HG03520 (cell line): Measurements from ENCODE around the gene GSE1.

Experiments used
- ATAC-seq: cut with Tn5 transposase; IDR thresholded peaks from one replicate; pipeline ENCODE4 v1.9.1; 2021; ENCODE audit warnings: mild to moderate bottlenecking, moderate library complexity; ENCODE audit not compliant: unreplicated experiment

The GSE1 gene

DNA sequence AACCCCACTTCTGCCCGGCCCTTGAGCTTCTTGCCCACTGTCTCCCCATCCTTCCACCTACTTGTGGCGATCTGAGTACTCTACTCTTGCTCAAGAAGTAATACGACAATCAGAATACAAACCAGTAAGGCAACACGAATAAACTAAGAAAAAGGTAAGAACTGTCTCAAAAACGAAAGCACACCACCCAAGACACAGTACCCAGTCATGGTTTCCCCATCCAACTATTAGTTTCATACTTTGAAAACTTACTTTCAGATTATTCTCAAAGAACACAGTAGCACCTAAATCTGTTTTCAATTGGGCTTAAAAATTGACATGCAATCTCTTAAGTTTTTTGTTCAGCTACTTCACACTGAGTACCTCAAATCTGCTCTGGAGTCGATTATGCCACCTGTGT lies 61.7 kb downstream of the GSE1 start:
- no peak for ATAC-seq

DNA sequence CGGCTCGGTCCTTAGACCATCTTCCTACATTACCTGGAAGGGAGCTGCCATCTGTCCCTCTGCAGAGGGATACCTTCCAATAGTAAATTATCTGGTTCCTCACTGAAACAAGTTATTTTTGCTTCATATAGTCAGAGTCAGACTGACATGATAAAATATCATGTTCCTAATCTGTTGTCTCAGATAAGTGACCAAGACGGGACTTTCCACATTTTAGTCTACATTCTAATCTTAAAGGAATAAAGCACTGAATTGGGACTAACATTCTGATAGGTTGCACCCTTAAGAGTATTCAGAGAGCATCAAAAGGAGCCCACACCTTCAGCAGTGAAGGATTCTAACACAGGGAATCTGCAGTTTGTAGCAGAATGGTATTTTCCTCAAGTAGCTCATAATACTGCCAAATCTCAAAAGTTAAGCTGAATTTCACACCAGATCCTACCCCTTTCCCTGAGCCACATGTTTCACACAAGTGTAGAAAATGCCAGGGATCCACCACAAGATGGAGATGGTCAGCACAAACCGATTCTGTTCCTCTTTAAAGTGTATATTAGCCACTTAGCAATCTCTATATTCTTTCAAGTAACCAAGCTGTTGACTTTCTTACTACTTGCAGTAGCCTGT lies 62.2 kb downstream of the GSE1 start:
- ATAC-seq: no peak

DNA sequence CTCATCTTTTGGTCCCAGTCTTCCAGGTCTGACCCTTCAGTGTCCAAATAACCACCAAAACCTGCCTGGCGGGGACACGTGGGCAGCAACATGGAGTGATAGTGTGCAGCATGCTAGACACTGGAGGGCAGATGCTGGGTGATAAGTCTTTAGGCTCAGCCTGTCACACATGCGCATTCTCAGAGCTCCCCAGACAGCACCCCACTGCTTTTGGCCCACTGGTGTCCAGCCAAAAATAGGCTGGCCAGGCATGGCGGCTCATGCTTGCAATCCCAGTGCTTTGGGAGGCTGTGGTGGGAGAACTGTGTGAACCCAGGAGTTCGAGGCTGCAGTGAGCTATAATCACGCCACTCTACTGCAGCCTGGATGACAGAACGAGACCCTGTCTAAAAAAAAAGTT lies 63.3 kb downstream of the GSE1 start:
- ATAC-seq: no peak

DNA sequence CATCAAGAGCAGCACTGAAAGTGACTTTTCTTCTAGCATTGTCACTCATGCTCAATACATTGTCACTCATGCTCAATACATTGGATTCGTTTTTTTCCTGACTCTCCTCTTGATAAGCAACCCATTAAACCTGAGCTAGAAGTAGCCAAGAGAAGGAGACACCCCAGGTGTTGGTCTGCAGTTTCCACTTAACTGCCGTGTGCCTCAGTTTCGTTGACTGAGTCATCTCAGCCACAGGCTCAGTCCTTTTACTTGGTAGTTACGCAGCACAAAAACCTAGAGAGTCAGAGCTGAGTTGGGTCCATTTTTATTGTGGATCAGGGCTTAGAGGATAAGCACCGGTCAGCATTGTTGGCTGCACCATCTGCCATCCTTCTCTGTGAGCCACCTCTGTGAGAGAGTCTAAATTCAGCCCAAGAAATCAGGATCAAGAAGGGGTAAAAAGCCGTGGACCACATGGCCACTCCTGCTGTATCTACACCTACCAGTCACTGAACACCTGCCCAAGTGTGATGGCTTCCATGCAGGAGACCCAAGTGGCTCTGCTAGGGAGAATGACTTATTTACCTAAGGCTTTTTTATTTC lies 64.4 kb downstream of the GSE1 start:
- no peak for ATAC-seq

DNA sequence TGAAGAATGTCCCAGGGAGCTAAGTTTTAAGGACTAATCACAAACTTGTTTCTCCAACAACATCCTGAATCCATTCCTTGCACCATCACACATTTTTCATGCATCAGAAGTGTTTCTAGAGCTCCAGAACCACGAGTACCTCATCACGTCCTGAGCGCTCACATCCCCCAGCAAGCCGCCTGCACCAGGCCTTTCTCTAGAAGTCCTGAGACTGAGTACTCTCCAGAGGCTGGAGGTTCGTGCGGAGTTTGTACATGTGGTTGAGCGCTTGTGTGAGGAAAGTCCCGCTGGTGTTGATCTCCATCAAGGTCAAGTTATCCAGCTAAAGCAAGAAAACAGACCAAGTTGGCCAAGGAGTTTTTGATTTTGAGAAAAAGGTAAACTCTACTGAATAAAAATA lies 64.9 kb downstream of the GSE1 start:
- no peak for ATAC-seq

DNA sequence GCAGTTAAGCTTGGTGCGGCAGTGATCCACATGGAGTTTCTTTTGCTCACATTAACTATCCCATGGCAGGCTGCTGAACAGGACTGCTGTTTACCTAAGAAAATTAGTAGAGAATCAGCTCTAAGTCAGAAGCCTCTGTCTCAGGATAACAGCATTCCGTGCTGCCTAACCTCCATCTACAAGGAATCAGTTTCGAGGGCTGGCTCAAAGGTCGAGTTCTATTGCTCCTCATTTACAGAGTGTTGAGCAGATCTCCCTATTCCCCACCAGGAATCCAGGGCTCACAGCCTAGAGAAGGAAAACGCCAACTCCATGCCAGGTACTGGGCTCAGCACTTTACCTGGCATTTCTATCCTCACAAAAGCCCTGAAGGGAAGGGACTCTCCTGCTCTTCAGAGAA lies 65.7 kb downstream of the GSE1 start:
- no peak for ATAC-seq

DNA sequence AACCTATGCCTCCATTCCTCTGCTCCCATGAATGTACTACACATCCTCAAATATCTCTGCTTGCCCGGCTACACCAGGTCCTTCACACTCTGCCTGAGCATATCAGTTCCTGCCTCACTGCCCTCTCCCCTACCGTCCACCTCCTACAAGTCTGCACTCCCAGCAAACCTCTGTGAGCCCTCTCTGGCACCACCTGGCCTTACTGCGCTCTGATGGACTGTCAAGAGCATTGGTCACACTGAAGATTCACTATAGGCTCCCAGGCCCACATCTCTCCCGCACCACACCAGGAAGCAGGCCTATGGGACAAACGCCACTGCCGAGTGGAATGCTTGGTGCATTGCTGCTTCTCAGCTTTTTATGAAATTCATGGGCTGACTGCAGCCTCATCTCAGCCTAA lies 66.7 kb downstream of the GSE1 start:
- ATAC-seq: no peak

DNA sequence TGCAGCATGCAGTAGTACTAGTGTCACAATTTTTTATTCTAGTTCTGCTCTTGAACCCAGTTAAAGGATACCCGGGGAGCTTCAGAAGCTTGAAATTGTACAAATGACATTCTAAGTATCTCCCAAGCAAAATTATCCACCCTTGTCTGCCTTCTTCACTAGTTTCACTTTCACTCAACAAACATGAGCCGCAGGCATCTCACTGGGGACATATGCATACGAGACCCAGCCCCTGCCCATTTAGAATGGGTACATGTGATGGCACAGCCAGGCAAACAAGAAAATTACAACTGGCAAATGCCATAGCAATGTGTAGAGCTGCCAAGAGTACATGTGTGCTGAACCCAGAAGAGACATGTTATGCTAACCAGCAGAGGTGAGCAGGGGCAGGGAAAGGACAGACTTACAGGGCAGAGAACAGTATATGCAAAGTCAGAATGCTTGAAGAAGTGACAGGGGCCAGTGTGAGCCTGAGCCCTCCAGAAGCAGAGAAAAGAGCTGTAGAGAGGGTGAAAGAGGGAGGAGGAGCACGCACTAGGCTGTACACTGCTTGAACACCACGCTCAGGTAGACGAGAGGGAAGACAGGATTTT lies 67.3 kb downstream of the GSE1 start:
- no peak for ATAC-seq

DNA sequence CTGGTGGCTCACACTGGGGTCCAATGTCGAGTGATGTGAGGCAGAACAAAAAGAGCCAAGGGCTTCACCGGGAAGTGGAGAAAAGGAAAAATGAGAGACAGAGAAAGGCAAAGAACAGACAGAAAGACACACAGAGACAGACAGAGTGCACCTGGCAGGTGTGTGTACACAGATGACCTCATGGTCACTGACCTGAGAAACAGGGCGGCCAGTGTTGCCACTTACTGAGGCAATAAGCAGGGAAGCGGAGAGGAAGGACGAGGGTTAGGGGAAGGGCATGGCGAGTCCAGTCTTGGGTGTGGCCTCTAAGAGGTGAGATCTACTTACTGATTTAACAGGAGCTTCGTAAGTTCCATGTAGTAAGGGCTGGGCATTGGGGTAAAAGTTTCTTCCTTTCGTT lies 68.1 kb downstream of the GSE1 start:
- ATAC-seq: no peak

DNA sequence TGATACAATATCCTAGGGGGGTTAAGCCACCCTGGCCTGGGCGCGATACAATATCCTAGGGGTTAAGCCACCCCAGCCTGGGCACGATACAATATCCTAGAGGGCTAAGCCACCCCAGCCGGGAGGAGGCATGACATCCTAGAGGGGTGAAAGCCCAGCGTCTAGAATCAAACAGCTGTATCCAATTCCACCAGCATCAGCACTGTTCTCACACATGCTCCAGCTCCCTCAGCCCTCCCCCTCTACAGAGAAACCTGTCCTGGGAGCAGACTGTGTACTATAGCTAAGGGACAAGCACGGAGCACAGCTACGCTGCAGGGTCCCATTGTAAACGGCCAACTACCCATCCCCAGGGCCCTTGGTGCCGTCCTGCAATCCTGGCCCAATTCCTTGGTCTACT lies 69.4 kb downstream of the GSE1 start:
- no peak for ATAC-seq

DNA sequence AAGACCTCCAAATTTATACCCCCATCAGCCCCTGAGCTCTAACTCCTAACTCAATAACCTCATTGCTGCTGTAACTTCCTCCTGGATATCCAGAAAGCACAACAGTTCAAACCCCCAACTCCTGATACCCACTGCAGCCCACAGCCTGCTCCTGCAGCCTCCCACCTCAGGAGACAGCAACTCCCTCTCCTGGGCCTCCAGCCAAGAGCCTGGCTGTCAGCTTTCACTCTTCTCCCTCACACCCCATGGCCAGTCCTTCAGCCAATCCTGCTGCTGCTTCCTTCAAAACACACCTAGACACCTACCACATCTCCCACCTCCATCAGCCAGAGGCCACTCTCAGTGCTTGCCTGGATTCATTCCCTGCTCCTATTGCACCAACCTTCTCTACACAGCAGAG lies 70.2 kb downstream of the GSE1 start:
- no peak for ATAC-seq

DNA sequence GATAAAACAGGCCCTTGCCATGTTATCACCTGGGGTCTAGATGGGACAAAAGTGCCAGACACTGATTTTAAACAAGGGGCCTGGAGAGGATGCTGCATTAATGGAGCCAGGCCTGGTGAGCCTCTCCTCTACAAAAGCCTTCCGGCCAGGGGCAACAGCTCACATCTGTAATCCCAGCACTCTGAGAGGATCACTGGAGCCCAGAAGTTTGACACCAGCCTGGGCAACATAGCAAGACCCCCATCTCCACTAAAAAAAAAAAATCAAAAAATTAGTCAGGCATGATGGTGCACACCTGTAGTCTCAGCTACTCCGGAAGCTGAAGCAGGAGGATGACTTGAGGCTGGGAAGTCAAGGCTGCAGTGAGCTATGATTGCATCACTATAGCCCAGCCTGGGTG lies 72.1 kb downstream of the GSE1 start:
- no peak for ATAC-seq

DNA sequence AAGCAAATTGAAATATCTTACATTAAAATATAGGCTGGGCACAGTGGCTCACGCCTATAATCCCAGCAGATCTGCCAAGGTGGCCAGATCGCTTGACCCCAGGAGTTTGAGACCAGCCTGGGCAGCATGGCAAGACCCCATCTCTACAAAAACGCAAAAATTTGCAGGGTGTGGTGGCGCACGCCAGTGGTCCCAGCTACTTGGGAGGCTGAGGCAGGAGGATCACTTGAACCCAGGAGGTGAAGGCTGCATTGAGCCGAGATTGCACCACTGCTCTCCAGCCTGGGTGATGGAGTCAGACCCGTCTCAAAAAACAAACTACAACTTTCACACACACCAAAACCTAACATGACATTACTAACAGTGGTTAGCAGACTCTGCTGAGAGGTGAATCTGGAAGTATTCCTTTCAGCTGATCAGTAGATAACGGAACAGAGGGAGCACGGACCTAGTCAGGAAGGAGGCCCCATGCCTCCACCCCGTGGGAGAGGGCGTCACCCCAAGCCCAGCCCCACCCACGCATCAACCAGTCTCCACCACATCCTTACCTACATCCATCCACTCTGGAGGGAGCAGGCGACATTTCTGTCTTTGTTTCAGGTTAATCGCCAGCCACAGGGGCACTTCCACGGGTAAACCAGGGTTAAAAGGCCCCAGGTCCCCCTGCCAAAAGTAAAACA lies 73.9 kb downstream of the GSE1 start:
- ATAC-seq: no peak

DNA sequence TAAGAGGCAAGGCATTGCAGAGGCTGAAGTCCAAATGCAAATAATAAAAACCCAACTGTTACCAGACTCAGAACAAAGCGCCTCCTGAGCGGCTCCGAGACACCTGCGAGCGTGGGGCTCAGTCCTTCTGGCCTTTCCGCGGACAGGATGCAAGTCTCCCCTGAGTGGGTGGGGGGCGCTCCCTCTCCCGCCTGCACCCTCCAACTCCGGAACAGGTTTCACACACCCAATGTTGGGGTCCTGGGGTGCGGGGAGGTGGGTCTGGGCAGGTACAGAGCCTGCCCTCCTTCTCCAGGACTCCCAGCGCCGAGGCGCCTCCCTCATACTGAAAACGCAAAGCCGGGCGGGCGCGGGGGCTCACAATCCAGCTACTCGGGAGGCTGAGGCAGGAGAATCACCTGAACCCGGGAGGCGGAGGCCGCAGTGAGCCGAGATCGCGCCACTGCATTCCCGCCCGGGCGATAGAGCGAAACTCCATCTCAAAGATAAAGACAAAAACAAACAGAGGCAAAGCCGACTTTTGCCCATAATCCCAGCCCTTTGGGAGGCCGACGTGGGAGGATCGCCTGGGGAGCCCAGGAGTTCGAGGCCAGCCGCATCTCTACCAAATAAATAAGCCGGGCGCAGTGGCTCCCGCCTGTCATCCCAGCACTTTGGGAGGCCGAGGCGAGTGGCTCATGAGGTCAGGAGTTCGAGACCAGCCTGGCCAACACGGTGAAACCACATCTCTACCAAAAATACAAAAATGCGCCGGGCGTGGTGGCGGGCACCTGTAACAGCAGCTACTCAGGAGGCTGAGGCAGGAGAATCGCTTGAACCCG lies 74.7 kb downstream of the GSE1 start:
- ATAC-seq: no peak

DNA sequence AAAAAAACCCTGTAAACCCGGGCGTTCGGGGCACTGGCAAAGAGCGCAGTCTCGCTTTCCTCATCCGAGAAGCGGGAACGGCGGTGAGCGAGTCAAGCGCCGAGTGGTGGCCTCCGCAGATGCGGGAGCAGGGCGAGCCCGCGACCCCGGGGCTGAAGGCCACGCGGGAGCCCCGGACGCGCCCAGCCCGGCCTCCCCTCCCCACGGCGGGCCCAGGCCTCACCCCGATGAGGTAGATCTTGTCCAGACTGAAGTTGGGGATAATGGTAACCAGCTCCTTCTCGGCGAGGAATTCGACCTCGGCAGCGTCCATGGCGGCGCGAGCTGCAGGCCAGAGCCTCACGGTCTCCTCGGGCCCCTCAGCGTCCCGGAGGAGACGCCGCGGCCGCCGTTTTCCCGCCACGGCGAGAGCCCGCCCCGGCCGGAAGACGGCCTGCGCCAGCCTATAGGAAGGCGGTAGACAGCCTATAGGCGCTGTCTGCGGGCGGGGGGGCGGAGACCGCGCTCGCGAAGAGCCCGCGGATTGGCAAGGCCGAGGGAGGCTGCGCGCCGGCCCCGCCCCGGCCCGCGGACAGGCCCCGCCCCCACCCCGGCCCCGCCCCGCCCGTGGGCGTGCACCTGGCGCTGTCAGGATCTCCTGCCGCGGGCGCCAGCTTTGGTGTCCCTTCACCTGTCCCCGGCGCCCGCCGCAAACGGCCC lies 75.6 kb downstream of the GSE1 start, which contains the start of gene GINS2:
Gene GINS2 (minus strand): TSS at position 369 of the 699 bp plus-strand sequence. CDS start 56 bp downstream, at position 313.
- ATAC-seq: peak; percentile 89

DNA sequence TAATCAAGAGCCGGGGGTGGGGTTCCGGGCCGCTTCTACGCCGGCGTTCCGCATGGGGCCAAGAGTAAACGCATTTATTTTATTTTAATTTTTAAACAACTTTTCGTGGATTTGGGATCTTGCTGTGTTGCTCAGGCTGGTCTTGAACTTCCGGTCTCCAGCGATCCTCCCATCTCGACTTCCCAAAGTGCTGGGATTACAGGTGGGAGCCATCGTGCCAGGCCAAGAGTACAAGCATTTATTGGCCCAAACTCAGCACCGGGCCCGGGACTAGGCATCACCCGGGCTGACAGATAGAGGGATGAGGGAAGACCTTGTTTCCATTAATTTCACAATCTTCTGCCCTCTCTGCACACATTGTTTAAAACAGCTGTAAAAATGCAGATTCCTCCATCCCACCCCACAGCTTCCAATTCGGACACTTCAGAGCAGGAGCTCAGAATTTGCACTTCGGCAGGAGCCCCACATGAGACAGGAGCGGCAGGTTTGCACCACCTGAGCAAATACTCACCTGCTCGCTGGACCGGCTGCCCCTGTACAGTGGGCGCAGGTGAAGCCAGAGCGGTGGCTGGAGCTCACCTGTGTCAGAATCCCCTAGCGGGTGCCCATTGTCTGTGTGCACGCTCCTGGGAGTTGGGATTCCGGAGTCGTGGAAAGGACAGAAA lies 76.3 kb downstream of the GSE1 start:
- no peak for ATAC-seq

DNA sequence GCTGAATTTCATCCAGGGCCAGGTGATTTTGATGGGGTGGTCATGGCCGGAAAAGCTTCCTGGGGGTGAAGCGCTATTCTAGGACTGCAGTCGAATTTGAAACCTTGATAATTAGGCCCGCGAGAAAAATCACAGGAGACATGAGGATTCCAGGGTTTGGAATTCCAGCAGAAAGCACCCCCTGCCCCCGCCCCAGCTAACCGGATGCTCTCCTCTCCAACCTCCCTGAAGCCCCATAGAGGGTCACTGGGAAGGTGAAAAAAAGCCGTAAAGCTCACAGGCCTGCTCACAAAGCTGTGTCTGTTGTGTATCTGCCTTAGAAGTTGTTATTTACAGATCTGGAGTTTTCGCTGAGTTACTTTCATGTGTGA lies 76.8 kb downstream of the GSE1 start:
- ATAC-seq: no peak

DNA sequence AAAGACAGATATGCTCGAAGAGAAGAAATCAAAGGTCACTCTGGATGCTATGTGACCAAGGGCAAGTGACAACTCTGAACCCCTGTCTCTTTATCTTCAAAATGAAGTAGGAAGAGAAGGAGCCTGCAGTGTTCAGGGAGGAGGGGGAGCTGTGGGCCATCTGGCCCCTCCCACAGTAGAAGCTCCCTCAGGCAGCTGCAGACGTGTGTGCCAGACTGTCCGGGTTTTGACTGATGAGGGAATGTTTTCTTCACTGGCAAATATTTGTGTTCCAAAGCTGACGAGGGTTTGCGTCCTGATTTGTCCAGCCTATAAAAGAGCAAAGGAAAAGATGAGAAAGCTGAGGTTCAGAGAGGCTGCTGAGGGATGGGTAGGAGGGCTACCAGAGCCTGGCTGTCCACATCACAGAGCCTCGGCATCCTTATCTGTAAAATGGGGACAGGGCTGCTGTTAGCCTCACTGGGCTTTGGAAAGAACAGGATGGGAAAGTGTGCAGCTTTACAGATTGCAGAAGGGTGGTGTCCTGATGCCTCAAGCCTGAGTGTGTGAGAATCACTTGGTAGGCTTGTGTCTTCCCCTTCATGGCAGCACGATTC lies 77.4 kb downstream of the GSE1 start:
- no peak for ATAC-seq

DNA sequence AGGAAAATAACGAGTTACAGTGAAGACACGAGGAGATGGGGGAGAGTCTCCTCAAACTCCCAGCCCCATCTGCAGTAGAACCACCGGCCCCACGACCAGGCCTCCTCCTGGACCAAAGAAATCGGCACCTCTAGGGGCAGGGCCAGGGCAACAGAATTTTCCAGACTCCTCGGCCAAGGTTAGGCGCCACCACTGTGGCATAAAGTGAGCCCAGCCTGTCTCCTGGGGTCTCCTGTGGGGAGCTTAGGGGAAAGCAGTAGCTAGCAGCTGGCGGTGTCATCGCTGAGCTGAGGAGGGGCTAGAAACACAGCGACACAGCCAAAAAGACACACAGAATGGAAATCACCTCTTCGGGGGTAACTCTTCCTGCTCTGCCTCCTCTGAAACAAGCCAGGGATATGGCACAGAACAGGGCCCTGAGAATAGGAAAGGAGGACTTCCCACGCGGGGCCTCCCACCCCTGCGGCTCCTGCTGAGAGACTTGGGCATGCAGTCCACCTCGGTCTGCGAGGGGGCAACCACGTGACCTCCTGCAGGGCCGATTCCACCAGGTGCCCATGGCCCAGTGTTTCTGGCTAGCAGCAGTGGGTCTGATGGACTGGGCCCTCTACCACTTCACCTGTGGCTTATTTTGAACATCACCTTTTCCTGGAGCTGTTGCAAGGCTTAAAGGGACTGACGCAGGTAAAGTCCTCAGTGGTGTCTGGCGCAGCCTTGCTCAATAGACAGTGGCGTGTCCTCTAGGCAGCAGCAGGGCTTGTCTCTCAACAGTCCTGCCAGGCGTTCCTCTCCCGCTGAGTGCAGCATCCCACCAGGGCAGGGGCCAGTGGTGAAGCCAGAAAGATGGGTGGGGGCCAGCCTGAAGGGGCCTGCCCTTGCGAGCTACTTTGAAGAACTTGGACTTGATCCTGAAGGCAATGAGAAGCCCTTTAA lies 82.3 kb downstream of the GSE1 start:
- no peak for ATAC-seq
